ENCODE results near the gene CHMP1B.

The CHMP1B gene

GRCh38 chr18:11851146-11851805 lies at the start of gene CHMP1B:
Gene CHMP1B, plus strand, starts transcription at chr18:11851413. Its CDS starts 99 bp downstream, at chr18:11851512.
- peak; percentile 93 for DNase-seq
- in situ Hi-C loops (cut with HindIII; ENCODE audit: low pct_ligation_motif_present, low pct_unique_long_range_greater_than_20kb, low sequenced_read_pairs) = no loop called here

GRCh38 chr18:11801573-11801972 lies 49.6 kb upstream of the CHMP1B start:
- DNase-seq = no peak
- in situ Hi-C loops (cut with HindIII; ENCODE audit: low pct_ligation_motif_present, low pct_unique_long_range_greater_than_20kb, low sequenced_read_pairs) = no loop called here

- in situ Hi-C loops (cut with HindIII; ENCODE audit: low pct_ligation_motif_present, low pct_unique_long_range_greater_than_20kb, low sequenced_read_pairs) = no loop called here
- DNase-seq = no peak
Measured at GRCh38 chr18:11802158-11802557, 49.1 kb upstream of the CHMP1B start.

- no peak for DNase-seq
- in situ Hi-C loops (cut with HindIII; ENCODE audit: low pct_ligation_motif_present, low pct_unique_long_range_greater_than_20kb, low sequenced_read_pairs) = no loop called here
Measured at GRCh38 chr18:11802586-11802985, 48.6 kb upstream of the CHMP1B start.

GRCh38 chr18:11807233-11807632 lies 44.0 kb upstream of the CHMP1B start:
- DNase-seq = no peak
- in situ Hi-C loops (cut with HindIII; ENCODE audit: low pct_ligation_motif_present, low pct_unique_long_range_greater_than_20kb, low sequenced_read_pairs) = no loop called here

- in situ Hi-C loops (cut with HindIII; ENCODE audit: low pct_ligation_motif_present, low pct_unique_long_range_greater_than_20kb, low sequenced_read_pairs) = no loop called here
- DNase-seq = peak; percentile 2
Measured at GRCh38 chr18:11808001-11808855, 43.0 kb upstream of the CHMP1B start.

- no peak for DNase-seq
- in situ Hi-C loops (cut with HindIII; ENCODE audit: low pct_ligation_motif_present, low pct_unique_long_range_greater_than_20kb, low sequenced_read_pairs) = no loop called here
Measured at GRCh38 chr18:11809895-11810294, 41.3 kb upstream of the CHMP1B start.

GRCh38 chr18:11810379-11810778 lies 40.8 kb upstream of the CHMP1B start:
- in situ Hi-C loops (cut with HindIII; ENCODE audit: low pct_ligation_motif_present, low pct_unique_long_range_greater_than_20kb, low sequenced_read_pairs) = no loop called here
- DNase-seq = no peak

GRCh38 chr18:11811009-11811408 lies 40.2 kb upstream of the CHMP1B start:
- no peak for DNase-seq
- in situ Hi-C loops (cut with HindIII; ENCODE audit: low pct_ligation_motif_present, low pct_unique_long_range_greater_than_20kb, low sequenced_read_pairs) = no loop called here

- DNase-seq = no peak
Measured at GRCh38 chr18:11817229-11817628, 34.0 kb upstream of the CHMP1B start.

GRCh38 chr18:11818486-11819203 lies 32.6 kb upstream of the CHMP1B start:
- no peak for DNase-seq
- in situ Hi-C loops (cut with HindIII; ENCODE audit: low pct_ligation_motif_present, low pct_unique_long_range_greater_than_20kb, low sequenced_read_pairs) = no loop called here

More at GRCh38 chr18:11817229-11817628, 34.0 kb upstream of the CHMP1B start:
- in situ Hi-C loops (cut with HindIII; ENCODE audit: low pct_ligation_motif_present, low pct_unique_long_range_greater_than_20kb, low sequenced_read_pairs) = no loop called here

GRCh38 chr18:11819938-11820337 lies 31.3 kb upstream of the CHMP1B start:
- in situ Hi-C loops (cut with HindIII; ENCODE audit: low pct_ligation_motif_present, low pct_unique_long_range_greater_than_20kb, low sequenced_read_pairs) = no loop called here
- no peak for DNase-seq

GRCh38 chr18:11820697-11821096 lies 30.5 kb upstream of the CHMP1B start:
- DNase-seq = no peak
- in situ Hi-C loops (cut with HindIII; ENCODE audit: low pct_ligation_motif_present, low pct_unique_long_range_greater_than_20kb, low sequenced_read_pairs) = no loop called here

GRCh38 chr18:11821208-11821607 lies 30.0 kb upstream of the CHMP1B start:
- in situ Hi-C loops (cut with HindIII; ENCODE audit: low pct_ligation_motif_present, low pct_unique_long_range_greater_than_20kb, low sequenced_read_pairs) = no loop called here
- no peak for DNase-seq

GRCh38 chr18:11821643-11822237 lies 29.5 kb upstream of the CHMP1B start:
- DNase-seq = no peak
- in situ Hi-C loops (cut with HindIII; ENCODE audit: low pct_ligation_motif_present, low pct_unique_long_range_greater_than_20kb, low sequenced_read_pairs) = no loop called here

GRCh38 chr18:11823545-11823944 lies 27.7 kb upstream of the CHMP1B start:
- DNase-seq = no peak
- in situ Hi-C loops (cut with HindIII; ENCODE audit: low pct_ligation_motif_present, low pct_unique_long_range_greater_than_20kb, low sequenced_read_pairs) = no loop called here

- no peak for DNase-seq
- in situ Hi-C loops (cut with HindIII; ENCODE audit: low pct_ligation_motif_present, low pct_unique_long_range_greater_than_20kb, low sequenced_read_pairs) = no loop called here
Measured at GRCh38 chr18:11826836-11827235, 24.4 kb upstream of the CHMP1B start.

- in situ Hi-C loops (cut with HindIII; ENCODE audit: low pct_ligation_motif_present, low pct_unique_long_range_greater_than_20kb, low sequenced_read_pairs) = no loop called here
- DNase-seq = no peak
Measured at GRCh38 chr18:11828786-11829432, 22.3 kb upstream of the CHMP1B start.
